GM12873 (cell line): Measurements from ENCODE around the gene GPR42.

Experiments
- TF ChIP-seq, protein P1 (sequence below): IDR thresholded peaks from 2 replicates; pipeline ENCODE4 v1.5.1; 2012; ENCODE audit warnings: low read depth, mild to moderate bottlenecking, moderate library complexity, low read length, control low read depth; ENCODE audit not compliant: insufficient read depth; ENCODE audit errors: missing control alignments

Gene GPR42

DNA sequence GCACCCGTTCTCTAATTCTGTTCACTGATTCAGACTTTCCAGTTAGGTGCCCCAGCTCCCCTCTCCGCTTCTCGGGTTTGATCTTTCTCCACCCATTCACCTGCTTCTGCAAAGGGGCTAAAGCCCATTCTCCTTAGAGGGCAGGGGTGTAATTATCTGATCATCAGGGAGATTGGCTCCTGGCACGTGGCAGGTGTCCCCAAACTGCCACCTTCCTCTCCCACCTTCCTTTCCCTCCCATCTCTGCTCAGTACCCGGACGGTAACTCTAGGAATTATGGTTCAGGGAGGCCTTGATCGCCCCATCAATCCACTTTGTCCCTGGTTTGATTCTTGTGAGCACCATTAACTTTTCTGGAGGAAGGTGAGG, 23.0 kb upstream of the GPR42 start:
- TF ChIP-seq, protein P1, sequence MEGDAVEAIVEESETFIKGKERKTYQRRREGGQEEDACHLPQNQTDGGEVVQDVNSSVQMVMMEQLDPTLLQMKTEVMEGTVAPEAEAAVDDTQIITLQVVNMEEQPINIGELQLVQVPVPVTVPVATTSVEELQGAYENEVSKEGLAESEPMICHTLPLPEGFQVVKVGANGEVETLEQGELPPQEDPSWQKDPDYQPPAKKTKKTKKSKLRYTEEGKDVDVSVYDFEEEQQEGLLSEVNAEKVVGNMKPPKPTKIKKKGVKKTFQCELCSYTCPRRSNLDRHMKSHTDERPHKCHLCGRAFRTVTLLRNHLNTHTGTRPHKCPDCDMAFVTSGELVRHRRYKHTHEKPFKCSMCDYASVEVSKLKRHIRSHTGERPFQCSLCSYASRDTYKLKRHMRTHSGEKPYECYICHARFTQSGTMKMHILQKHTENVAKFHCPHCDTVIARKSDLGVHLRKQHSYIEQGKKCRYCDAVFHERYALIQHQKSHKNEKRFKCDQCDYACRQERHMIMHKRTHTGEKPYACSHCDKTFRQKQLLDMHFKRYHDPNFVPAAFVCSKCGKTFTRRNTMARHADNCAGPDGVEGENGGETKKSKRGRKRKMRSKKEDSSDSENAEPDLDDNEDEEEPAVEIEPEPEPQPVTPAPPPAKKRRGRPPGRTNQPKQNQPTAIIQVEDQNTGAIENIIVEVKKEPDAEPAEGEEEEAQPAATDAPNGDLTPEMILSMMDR, result no peak

DNA sequence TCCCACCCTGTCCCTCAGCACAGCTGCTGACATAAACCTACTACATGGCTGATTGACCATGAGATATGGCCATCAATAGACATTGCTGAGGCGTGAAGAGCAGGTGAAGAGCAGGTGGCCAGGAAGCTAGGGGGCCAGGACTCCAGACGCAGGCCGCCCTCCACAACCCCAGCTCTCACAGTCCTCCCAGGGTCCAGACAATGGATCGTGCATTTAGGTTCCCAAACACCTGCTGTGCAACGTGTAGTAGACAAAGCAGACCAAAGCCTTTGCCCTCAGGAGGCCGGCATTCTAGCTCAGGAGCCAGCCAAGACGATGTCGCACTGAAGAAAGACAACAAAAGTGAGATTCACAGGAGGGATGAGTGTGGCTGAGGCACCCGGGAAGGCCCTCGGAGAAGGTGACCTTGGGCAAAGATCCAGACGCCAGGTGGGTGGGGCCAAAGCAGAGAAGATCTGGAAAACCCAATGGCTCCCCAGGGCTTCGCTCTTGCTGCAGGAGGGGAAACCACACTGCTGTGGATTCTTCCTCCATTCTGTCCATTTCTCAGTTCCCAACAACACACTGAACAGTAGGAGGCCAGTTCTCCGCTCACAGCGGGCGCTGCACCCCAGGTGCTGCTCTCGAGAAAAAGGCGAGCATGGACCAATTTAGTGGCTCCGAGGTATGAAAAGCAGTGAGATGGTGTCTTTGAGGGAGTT, 21.8 kb upstream of the GPR42 start:
- TF ChIP-seq, protein P1, result no peak

DNA sequence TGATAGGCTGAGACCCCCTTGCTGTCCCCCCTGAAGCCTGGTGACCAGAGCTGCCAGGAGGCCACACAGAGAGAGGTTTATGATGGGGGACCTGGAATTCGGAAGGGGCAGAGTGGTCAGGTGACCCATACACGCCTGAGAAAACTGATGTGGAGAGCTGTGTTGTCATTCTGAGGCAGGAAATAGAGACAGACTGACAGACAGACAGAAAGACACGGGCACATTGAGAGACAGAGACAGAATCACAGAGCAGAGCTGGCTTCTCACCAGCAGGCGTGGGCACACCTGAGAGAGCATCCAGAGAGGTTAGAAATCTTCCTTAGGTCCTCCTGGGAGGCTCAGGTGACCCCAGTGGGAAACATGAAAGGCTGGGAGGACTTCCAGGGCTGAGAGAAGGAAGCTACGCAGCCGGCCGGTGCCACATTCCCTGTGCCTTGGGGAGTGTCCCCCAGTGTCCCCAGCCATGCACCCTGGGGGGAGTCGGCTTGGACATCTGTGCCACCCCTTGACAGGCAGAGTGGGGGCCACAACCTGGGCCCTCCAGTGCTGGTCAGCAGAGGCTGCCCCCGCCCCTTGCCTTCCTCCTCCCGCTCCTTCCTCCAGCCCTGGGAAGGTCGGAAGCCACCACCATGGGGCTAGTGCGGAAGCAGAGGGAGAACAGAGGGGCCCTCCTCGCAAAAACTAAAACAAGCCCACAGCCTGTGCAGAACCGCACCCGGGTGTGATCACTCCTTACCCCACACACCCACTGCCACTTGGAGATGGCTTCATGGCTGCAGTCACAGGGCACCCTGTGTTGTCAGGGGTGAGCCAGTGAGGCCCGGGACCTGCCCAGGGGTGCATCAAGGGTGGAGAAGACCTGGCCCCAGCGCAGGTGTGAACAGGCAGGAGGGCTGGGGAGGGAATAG, 21.0 kb upstream of the GPR42 start:
- TF ChIP-seq, protein P1, result no peak

DNA sequence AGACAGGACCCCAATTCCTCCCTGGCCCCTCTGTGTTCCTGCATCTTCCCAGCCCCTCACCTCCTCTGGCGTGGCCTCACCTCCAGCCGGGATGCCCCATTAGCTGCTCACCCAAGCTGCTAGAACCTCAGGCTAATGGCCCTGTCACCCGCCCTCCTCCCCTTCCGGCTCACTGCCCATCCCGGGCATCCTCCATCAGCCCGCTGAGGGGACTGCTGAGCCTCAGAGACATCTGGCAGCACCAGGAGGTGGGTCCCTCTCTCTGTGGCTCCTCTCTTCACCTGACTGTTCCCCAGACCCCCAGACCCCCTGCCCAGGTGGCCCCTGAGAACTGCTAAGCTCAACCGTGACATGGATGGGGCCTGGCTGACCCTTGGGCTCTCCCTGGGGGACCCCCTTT, 20.3 kb upstream of the GPR42 start:
- TF ChIP-seq, protein P1, result no peak

DNA sequence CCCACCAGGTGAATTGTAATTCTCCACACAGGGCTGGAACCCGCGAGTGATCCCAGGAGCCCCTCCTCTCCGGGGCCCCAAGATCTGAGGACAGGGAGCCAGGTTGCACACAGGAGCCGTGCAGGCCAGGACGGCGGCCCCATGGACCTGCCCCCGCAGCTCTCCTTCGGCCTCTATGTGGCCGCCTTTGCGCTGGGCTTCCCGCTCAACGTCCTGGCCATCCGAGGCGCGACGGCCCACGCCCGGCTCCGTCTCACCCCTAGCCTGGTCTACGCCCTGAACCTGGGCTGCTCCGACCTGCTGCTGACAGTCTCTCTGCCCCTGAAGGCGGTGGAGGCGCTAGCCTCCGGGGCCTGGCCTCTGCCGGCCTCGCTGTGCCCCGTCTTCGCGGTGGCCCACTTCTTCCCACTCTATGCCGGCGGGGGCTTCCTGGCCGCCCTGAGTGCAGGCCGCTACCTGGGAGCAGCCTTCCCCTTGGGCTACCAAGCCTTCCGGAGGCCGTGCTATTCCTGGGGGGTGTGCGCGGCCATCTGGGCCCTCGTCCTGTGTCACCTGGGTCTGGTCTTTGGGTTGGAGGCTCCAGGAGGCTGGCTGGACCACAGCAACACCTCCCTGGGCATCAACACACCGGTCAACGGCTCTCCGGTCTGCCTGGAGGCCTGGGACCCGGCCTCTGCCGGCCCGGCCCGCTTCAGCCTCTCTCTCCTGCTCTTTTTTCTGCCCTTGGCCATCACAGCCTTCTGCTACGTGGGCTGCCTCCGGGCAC, 19.3 kb upstream of the GPR42 start:
- TF ChIP-seq, protein P1, result no peak

DNA sequence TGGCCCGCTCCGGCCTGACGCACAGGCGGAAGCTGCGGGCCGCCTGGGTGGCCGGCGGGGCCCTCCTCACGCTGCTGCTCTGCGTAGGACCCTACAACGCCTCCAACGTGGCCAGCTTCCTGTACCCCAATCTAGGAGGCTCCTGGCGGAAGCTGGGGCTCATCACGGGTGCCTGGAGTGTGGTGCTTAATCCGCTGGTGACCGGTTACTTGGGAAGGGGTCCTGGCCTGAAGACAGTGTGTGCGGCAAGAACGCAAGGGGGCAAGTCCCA, 18.8 kb upstream of the GPR42 start:
- TF ChIP-seq, protein P1, result no peak
